Inferior parietal cortex (tissue), 1 donor: Measurements from ENCODE around the gene SCGB3A1.
A peak's percentile ranks its signal among the peaks of the same experiment; 100 is the strongest.

Experiments
- DNase-seq: peaks from one replicate; pipeline ENCODE4 v3.0.0-alpha.2; 2016; ENCODE audit errors: extremely low spot score

SCGB3A1 gene

GRCh38 chr5:180606215-180606785 lies 15.0 kb upstream of the SCGB3A1 start:
- DNase-seq: no peak

GRCh38 chr5:180605554-180606214 lies 14.4 kb upstream of the SCGB3A1 start:
- peak; percentile 42 for DNase-seq

GRCh38 chr5:180604271-180604670 lies 13.0 kb upstream of the SCGB3A1 start:
- DNase-seq: no peak

- no peak for DNase-seq
Observed at GRCh38 chr5:180603076-180603594, 11.8 kb upstream of the SCGB3A1 start.

GRCh38 chr5:180602481-180603075 lies 11.3 kb upstream of the SCGB3A1 start:
- DNase-seq: no peak

GRCh38 chr5:180601591-180602480 lies 10.5 kb upstream of the SCGB3A1 start:
- DNase-seq: no peak

GRCh38 chr5:180600554-180601041 lies 9.3 kb upstream of the SCGB3A1 start:
- no peak for DNase-seq

GRCh38 chr5:180599981-180600553 lies 8.8 kb upstream of the SCGB3A1 start:
- no peak for DNase-seq

GRCh38 chr5:180599590-180599914 lies 8.3 kb upstream of the SCGB3A1 start:
- no peak for DNase-seq

- DNase-seq: no peak
Observed at GRCh38 chr5:180598797-180599589, 7.7 kb upstream of the SCGB3A1 start.

GRCh38 chr5:180598316-180598701 lies 7.0 kb upstream of the SCGB3A1 start:
- no peak for DNase-seq

GRCh38 chr5:180596668-180597231 lies 5.5 kb upstream of the SCGB3A1 start:
- no peak for DNase-seq

- no peak for DNase-seq
Observed at GRCh38 chr5:180596115-180596667, 4.9 kb upstream of the SCGB3A1 start.

- DNase-seq: no peak
Observed at GRCh38 chr5:180595381-180596114, 4.2 kb upstream of the SCGB3A1 start.

GRCh38 chr5:180595046-180595379 lies 3.7 kb upstream of the SCGB3A1 start:
- DNase-seq: no peak

- no peak for DNase-seq
Observed at GRCh38 chr5:180594311-180595045, 3.2 kb upstream of the SCGB3A1 start.

- DNase-seq: no peak
Observed at GRCh38 chr5:180593446-180594206, 2.3 kb upstream of the SCGB3A1 start.

- no peak for DNase-seq
Observed at GRCh38 chr5:180592176-180592575, 877 bp upstream of the SCGB3A1 start.
